PC-3 (cell line): ENCODE results near the gene NIPSNAP2. TPM values are rescaled to one million over a fixed set of nuclear protein-coding genes. Genes with fewer than 3 reads are reported as not detected.
"Not testable (repeated sequence)": the region's sequence is repeated elsewhere in the genome, so short reads cannot be mapped to it uniquely, and the experiment has no call there.

ENCODE experiments used
- ATAC-seq: fragments of 200-7000 bp; cut with Tn5 transposase; 2 replicates; pipeline ENCODE4 v1.9.1; 2020; ENCODE audit warnings: mild to moderate bottlenecking, moderate library complexity
- BruUV-seq: library from RNA; stranded (reverse); fragments of 400-500 nt; replicated peaks from 2 replicates; lab custom pipeline; 2021; lab: Mats Ljungman, UMichigan
- CTCF ChIA-PET: fragments of 300-600 bp; sonication (Branson Sonifier 250); formaldehyde crosslinking; loops from one replicate; lab custom pipeline; 2022; ENCODE audit warnings: antibody characterized with exemption; lab: Charles Lee
- POLR2A ChIA-PET: fragments of 300-600 bp; sonication (Branson Sonifier 250); formaldehyde crosslinking; loops from one replicate; lab custom pipeline; 2022; ENCODE audit warnings: antibody characterized with exemption; ENCODE audit not compliant: unreplicated experiment; lab: Charles Lee
- DNase-seq: peaks from one replicate; pipeline ENCODE4 v3.0.0-alpha.2; 2015
- H2AFZ ChIP-seq: fragments of 300-600 bp; sonication (generic); 2 replicates; pipeline ENCODE4 v1.6.0; 2016; ENCODE audit warnings: antibody characterized with exemption, low read length
- H3F3A ChIP-seq: fragments of 300-600 bp; sonication (generic); one replicate; pipeline ENCODE4 v1.6.0; 2017; ENCODE audit warnings: antibody characterized with exemption, low read length, control low read depth, mild to moderate bottlenecking; ENCODE audit not compliant: unreplicated experiment
- H3K27ac ChIP-seq: fragments of 300-600 bp; sonication (generic); 2 replicates; pipeline ENCODE4 v1.5.1; 2016; ENCODE audit warnings: mild to moderate bottlenecking, low read length
- H3K27me3 ChIP-seq: fragments of 300-600 bp; sonication (generic); 2 replicates; pipeline ENCODE4 v1.6.1; 2016; ENCODE audit warnings: low read length, mixed read lengths
- H3K36me3 ChIP-seq: fragments of 300-600 bp; sonication (generic); 2 replicates; pipeline ENCODE4 v1.6.1; 2016; ENCODE audit warnings: low read depth, mixed run types, low read length, mixed read lengths
- H3K4me1 ChIP-seq: fragments of 300-600 bp; sonication (generic); 2 replicates; pipeline ENCODE4 v1.5.1; 2016; ENCODE audit warnings: low read length; ENCODE audit not compliant: insufficient read depth
- H3K4me2 ChIP-seq: fragments of 300-600 bp; sonication (generic); 2 replicates; pipeline ENCODE4 v1.6.0; 2016; ENCODE audit warnings: low read length
- H3K4me3 ChIP-seq: fragments of 300-600 bp; sonication (generic); 2 replicates; pipeline ENCODE4 v1.5.1; 2016; ENCODE audit warnings: mild to moderate bottlenecking, low read length, mixed read lengths
- H3K79me2 ChIP-seq: fragments of 300-600 bp; sonication (generic); 2 replicates; pipeline ENCODE4 v1.6.1; 2017; ENCODE audit warnings: low read length, mixed read lengths
- H3K9ac ChIP-seq: fragments of 300-600 bp; sonication (generic); 2 replicates; pipeline ENCODE4 v1.6.0; 2016; ENCODE audit warnings: mild to moderate bottlenecking, low read length
- H3K9me2 ChIP-seq: fragments of 300-600 bp; sonication (generic); replicated peaks from 2 replicates; pipeline ENCODE4 v1.6.1; 2016; ENCODE audit warnings: mixed run types, low read length, mixed read lengths
- H3K9me3 ChIP-seq: fragments of 300-600 bp; sonication (generic); 2 replicates; pipeline ENCODE4 v1.6.1; 2016; ENCODE audit warnings: low read length, mixed read lengths
- H4K20me1 ChIP-seq: fragments of 300-600 bp; sonication (generic); 2 replicates; pipeline ENCODE4 v1.6.1; 2016; ENCODE audit warnings: low read length, mixed read lengths
- CTCF ChIP-seq: fragments of 300-600 bp; sonication (generic); conservative IDR thresholded peaks from 2 replicates; pipeline ENCODE4 v1.5.1; 2017; ENCODE audit warnings: antibody characterized with exemption, low read depth, mild to moderate bottlenecking, low read length
- EZH2 ChIP-seq: fragments of 300-600 bp; sonication (generic); IDR thresholded peaks from one replicate; pipeline ENCODE4 v1.6.1; 2017; ENCODE audit warnings: antibody characterized with exemption, mild to moderate bottlenecking, low read length; ENCODE audit not compliant: unreplicated experiment
- EZH2phosphoT487 ChIP-seq: fragments of 300-600 bp; sonication (generic); IDR thresholded peaks from 2 replicates; pipeline ENCODE4 v1.6.1; 2018; ENCODE audit warnings: mild to moderate bottlenecking, antibody characterized with exemption, low read length, borderline replicate concordance
- intact Hi-C: fragments of 100-400 bp; cut with micrococcal nuclease; formaldehyde crosslinking; loops from 2 replicates; pipeline ENCODE4 v1.9.0; 2023
- total RNA-seq: library from RNA; depleted of rRNA; stranded (reverse); fragments of >200 nt; gene quantifications from 2 replicates; pipeline ENCODE4 v1.2.3, GENCODE V29; 2014

The NIPSNAP2 gene
- total RNA-seq, 1 experiment from 2014 or later = 63.9 TPM

GRCh38 chr7:56028942-56029630 is 64.7 kb downstream of the NIPSNAP2 start:
- no TSS peak for BruUV-seq
- no peaks in the 10 kb centered on the region for H3K27me3 ChIP-seq
- no peak for TF ChIP-seq EZH2phosphoT487
- no peak for TF ChIP-seq EZH2
- no peak for TF ChIP-seq CTCF
- POLR2A ChIA-PET = no interaction called here
- H3K79me2 ChIP-seq = peaks cover 6% of the 10 kb centered on the region
- H3K9me2 ChIP-seq = no peaks in the 10 kb centered on the region
- intact Hi-C loops = no loop called here
- H3F3A ChIP-seq = no peaks in the 10 kb centered on the region
- no peaks in the 10 kb centered on the region for H3K4me1 ChIP-seq
- H2AFZ ChIP-seq = no peak overlapping the region
- no peak overlapping the region for H3K4me3 ChIP-seq
- H4K20me1 ChIP-seq = no peaks in the 10 kb centered on the region
- no peaks in the 10 kb centered on the region; the same call in 1 of the 2 replicates for H3K36me3 ChIP-seq
- ATAC-seq = peak; percentile 37; the same call in 1 of the 2 replicates
- H3K27ac ChIP-seq = no peak overlapping the region
- no peak overlapping the region for H3K4me2 ChIP-seq
- CTCF ChIA-PET = no interaction called here
- no peaks in the 10 kb centered on the region for H3K9me3 ChIP-seq
- DNase-seq = peak; percentile 66
- no peak overlapping the region for H3K9ac ChIP-seq

GRCh38 chr7:56030340-56030739 is 66.0 kb downstream of the NIPSNAP2 start:
- no peak overlapping the region for H3K4me2 ChIP-seq
- intact Hi-C loops = no loop called here
- H3K79me2 ChIP-seq = peaks cover 6% of the 10 kb centered on the region
- no peaks in the 10 kb centered on the region for H3K4me1 ChIP-seq
- H3K9me3 ChIP-seq = no peaks in the 10 kb centered on the region
- no peak overlapping the region for H2AFZ ChIP-seq
- ChIA-PET POLR2A (no interaction called here), CTCF (no interaction called here)
- H3F3A ChIP-seq = no peaks in the 10 kb centered on the region
- H3K27ac ChIP-seq = no peak overlapping the region
- no peaks in the 10 kb centered on the region for H3K9me2 ChIP-seq
- H3K27me3 ChIP-seq = no peaks in the 10 kb centered on the region
- ATAC-seq = no peak
- DNase-seq = no peak
- no peaks in the 10 kb centered on the region; the same call in 1 of the 2 replicates for H3K36me3 ChIP-seq
- H4K20me1 ChIP-seq = no peaks in the 10 kb centered on the region
- H3K4me3 ChIP-seq = no peak overlapping the region
- no TSS peak for BruUV-seq
- TF ChIP-seq EZH2phosphoT487 (no peak), CTCF (no peak), EZH2 (no peak)
- H3K9ac ChIP-seq = no peak overlapping the region

- H3K4me1 ChIP-seq, DNase-seq, H3K27me3 ChIP-seq, H3K79me2 ChIP-seq, H3K9me3 ChIP-seq, H3K27ac ChIP-seq, H3K9ac ChIP-seq, H4K20me1 ChIP-seq, intact Hi-C loops, H3K9me2 ChIP-seq, CTCF ChIA-PET, H3F3A ChIP-seq, H3K4me2 ChIP-seq, H3K4me3 ChIP-seq, H2AFZ ChIP-seq, ATAC-seq, POLR2A ChIA-PET, H3K36me3 ChIP-seq, BruUV-seq: not testable (repeated sequence)
Observed at GRCh38 chr7:56031556-56031955, 67.2 kb downstream of the NIPSNAP2 start.

- H3K27ac ChIP-seq, ATAC-seq, CTCF ChIA-PET, H3K9me3 ChIP-seq, H3K27me3 ChIP-seq, H3K4me1 ChIP-seq, H3K4me3 ChIP-seq, BruUV-seq, H3K9ac ChIP-seq, H3K9me2 ChIP-seq, intact Hi-C loops, H4K20me1 ChIP-seq, DNase-seq, H2AFZ ChIP-seq, H3K36me3 ChIP-seq, POLR2A ChIA-PET, H3K79me2 ChIP-seq, H3F3A ChIP-seq: not testable (repeated sequence)
- H3K4me2 ChIP-seq = 0 out of 2 replicates have a peak overlapping the region, but pooled peaks have one; percentile 80
Observed at GRCh38 chr7:56032578-56032977, 68.2 kb downstream of the NIPSNAP2 start.
